IPS-20b (cell line): Measurements from ENCODE around the gene BCO2.

ENCODE experiments used
- H3K27ac ChIP-seq: one replicate; pipeline ENCODE4 v1.5.1; 2013; ENCODE audit warnings: low read length
- H3K27me3 ChIP-seq: 2 replicates; pipeline ENCODE4 v1.6.1; 2013; ENCODE audit warnings: mild to moderate bottlenecking, low read length, inconsistent platforms; ENCODE audit not compliant: insufficient read depth
- H3K36me3 ChIP-seq: 2 replicates; pipeline ENCODE4 v1.6.1; 2013; ENCODE audit warnings: low read depth, mild to moderate bottlenecking, inconsistent platforms, low read length, moderate library complexity; ENCODE audit not compliant: insufficient read depth
- H3K4me1 ChIP-seq: 2 replicates; pipeline ENCODE4 v1.6.1; 2013; ENCODE audit warnings: mild to moderate bottlenecking, control low read depth, inconsistent platforms, low read length, moderate library complexity; ENCODE audit not compliant: insufficient read depth
- H3K4me3 ChIP-seq: 2 replicates; pipeline ENCODE4 v1.5.1; 2013; ENCODE audit warnings: mild to moderate bottlenecking, low read length, inconsistent platforms
- H3K9ac ChIP-seq: 2 replicates; pipeline ENCODE4 v1.6.1; 2013; ENCODE audit warnings: low read depth, mild to moderate bottlenecking, inconsistent platforms, low read length, moderate library complexity
- H3K9me3 ChIP-seq: 2 replicates; pipeline ENCODE4 v1.6.1; 2013; ENCODE audit warnings: mild to moderate bottlenecking, low read depth, low read length, inconsistent platforms; ENCODE audit not compliant: insufficient read depth

The BCO2 gene

DNA sequence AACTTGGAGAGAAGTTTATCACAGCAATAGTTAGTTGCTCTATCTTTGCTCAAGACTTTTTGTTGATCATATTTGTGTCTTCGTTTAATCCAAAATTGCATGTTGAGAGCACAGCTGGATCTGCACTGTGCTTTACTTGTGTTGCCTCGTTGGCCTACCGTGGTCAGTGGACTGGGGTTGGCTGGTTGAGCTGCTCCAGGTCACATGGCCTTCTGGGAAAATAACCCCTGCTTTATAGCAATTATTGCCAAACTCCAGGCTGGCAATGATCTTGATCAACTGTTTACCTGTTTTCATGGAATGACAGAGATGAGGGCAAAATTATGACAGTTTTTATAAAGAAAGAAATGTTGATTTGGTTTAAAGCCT lies 91.1 kb downstream of the BCO2 start:
- H3K9ac ChIP-seq = no peak overlapping the region
- H3K9me3 ChIP-seq = no peaks in the 10 kb centered on the region
- H3K4me1 ChIP-seq = no peaks in the 10 kb centered on the region
- H3K4me3 ChIP-seq = no peak overlapping the region
- no peaks in the 10 kb centered on the region for H3K27me3 ChIP-seq
- no peak overlapping the region for H3K27ac ChIP-seq
- no peaks in the 10 kb centered on the region for H3K36me3 ChIP-seq

DNA sequence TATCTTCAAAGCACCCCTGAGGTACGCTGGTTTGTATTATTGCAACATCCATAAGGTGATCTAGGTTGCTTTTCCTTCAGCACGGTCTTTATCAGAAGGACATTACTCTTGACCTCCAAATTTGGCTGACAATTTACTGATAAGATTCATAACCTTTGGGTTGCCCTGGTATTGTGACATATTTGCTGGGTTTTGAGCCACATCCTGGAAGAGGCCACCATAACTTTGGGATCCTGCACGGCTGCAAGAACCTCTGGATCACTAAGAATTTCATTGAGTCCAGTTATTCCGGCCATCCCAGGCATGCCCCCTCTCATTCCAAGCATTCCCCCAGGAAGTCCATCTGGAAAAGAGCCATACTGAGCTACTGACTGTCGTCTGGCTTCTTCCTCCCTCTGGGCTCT lies 91.9 kb downstream of the BCO2 start:
- no peaks in the 10 kb centered on the region for H3K4me1 ChIP-seq
- H3K4me3 ChIP-seq = no peak overlapping the region
- H3K27ac ChIP-seq = no peak overlapping the region
- H3K9me3 ChIP-seq = no peaks in the 10 kb centered on the region
- no peak overlapping the region for H3K9ac ChIP-seq
- no peaks in the 10 kb centered on the region for H3K36me3 ChIP-seq
- no peaks in the 10 kb centered on the region for H3K27me3 ChIP-seq

DNA sequence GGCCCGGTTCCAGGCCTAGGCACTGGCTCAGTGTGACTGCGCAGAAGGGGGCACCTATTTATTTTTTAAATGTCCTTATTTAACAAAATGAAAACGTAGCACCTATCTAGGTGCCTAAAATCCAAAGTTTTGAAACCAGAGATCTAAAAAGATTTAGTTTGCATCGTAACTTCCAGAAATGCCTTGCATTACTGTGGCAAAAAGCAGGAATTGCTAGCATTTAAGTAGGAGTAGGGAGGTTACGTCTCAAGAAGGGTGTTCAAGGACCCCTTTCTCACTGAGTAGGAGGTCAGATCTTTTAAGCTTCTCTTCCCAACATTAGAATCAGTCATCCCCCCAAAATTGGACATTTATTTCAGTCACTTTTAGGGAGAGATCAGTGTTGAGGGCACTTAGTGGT lies 93.1 kb downstream of the BCO2 start:
- no peak overlapping the region for H3K4me3 ChIP-seq
- no peaks in the 10 kb centered on the region for H3K36me3 ChIP-seq
- H3K9me3 ChIP-seq = no peaks in the 10 kb centered on the region
- no peak overlapping the region for H3K27ac ChIP-seq
- H3K4me1 ChIP-seq = no peaks in the 10 kb centered on the region
- no peak overlapping the region for H3K9ac ChIP-seq
- no peaks in the 10 kb centered on the region for H3K27me3 ChIP-seq
